Stimulated activated CD4-positive, alpha-beta T cell treated with anti-CD3 and anti-CD28 coated beads, Interleukin-2, amount 100 ng/mL, for 4 hours (primary cell): ENCODE data around the gene ELMO2.
A peak's percentile ranks its signal among the peaks of the same experiment; 100 is the strongest.

ENCODE experiments used
- DNase-seq: peaks from one replicate; pipeline ENCODE4 v3.0.0-alpha.2; 2020; ENCODE audit warnings: low read depth

Gene ELMO2

DNA sequence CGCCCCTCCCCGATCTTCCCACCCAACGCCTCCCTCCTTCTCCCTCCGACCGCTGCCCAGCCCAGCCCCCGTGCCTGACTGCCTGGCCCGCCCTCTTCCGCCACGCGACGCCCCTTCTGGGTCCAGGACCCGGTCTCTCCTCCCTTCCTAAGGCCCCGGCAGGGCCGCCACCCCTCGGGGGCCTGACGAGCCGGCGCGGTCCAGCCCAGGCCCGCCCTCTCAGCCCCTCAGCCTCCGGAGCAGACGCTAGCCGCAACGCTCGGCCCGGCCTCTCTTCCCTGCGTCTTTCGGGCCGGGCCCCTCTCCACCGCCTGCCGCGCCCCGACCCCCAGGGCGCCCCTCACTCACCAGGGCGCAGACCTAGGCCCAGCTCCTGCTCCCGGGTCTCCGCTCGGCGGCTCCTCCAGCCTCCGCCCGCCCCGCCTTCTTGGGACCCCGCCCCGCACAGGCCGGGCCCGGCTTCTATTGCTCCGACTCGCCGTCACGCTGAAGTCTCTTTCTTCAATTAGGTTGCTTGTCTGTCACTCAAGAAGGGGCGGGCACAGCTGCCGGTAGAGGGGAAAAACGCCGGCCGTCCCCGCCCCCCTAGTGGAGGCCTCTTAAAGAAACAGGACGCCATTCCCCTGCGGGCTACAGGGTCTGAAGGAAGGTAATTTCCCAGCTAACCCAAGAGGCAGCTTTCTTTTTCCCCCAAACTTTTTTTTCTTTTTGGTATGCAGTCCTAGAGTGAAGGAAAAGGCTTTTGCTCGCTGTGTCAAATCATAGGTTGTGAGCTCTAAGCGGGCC, at the start of gene ELMO2:
Gene ELMO2, minus strand, starts transcription at position 416 of the 786 bp plus-strand sequence. CDS start 12,133 bp downstream, outside the sequence.
- peak; percentile 94 for DNase-seq

- no peak for DNase-seq
Observed at GRCh38 chr20:46455729-46456128, 49.3 kb upstream of the ELMO2 start.

DNA sequence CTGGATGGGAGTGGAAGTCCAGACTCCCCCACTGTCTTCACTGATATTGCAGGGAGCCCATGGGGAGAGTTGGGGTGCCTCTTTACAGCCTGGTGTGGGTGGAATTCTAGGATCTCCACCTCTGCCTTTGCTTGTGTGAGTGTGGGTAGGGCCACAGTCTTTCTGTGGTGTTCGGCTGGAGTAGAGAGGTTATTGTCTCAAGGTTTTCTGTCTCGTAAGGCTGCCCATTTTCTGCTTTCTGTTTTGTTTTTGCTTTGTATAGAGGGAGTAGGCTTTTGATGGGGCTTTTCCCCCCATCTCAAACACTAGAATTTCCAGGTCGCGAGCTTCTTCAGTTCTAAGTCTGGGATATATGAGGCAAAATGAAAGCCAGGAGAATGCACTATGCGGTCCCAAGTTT, 40.4 kb upstream of the ELMO2 start:
- no peak for DNase-seq

DNA sequence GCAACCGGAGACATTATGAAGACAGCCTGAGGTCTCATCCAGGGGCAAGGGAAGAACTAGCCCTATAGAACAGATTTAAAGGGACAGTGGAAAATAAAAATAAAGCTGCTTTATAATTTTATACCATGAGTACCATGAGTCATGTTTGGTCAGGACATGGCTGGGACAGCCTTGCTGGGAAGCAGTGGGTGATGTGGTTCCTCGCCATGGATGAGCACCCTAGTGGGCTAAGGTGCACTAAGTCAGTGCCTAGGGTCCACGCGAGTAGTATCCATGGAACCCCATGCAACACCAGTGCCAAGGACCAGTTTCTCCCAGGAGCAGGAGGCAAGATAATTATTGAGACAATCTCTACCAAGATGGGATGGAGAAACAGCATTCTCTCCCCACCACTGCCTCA, 33.4 kb upstream of the ELMO2 start:
- no peak for DNase-seq

DNA sequence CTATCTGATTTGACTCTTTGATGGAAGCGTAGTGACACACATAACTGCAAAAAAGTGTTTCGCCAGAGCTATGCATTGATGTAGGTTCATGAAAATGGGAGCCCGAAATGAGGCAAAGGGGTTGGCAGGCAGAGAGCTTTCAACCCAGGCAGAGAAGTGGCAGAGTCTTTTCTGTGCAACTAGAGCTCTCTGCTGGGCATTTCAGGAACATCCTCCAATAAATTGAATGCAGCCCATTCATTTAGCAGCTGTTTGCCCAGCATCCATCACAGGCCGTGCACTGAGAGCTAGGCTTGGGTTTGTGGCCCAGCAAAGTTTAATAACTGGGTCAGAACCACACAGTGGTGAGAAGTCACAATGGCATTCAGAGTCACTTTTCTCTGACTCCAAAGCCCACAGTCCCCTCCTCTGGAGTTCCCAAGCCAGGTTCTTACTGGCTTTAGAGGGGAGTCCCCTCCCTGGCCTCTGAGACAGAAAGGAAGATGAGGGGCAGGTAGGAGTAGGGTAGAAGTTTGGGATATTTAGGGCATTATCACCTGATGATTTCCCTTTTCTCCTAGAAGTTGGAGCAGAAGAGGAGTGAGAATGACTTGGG, 31.8 kb upstream of the ELMO2 start:
- DNase-seq: no peak

DNA sequence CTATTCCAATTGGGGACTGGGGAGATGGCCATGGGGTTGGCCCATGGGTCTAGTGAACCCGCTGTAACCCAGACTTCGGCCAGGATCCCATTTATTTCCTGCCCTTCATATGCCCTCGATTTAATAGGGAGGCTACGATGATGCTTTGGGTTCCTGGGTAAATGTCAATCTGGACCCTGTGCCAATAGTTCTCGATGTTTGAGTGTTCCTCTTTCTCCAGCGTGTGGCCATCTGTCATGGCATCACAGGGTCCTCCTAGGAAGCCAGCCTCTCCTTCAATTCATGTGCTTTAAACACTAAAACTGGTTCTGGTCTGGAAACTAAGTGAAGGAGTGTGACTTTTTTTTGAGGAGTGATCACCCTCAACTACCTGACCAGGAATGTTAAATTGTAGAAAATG, 28.7 kb upstream of the ELMO2 start:
- DNase-seq: no peak

DNA sequence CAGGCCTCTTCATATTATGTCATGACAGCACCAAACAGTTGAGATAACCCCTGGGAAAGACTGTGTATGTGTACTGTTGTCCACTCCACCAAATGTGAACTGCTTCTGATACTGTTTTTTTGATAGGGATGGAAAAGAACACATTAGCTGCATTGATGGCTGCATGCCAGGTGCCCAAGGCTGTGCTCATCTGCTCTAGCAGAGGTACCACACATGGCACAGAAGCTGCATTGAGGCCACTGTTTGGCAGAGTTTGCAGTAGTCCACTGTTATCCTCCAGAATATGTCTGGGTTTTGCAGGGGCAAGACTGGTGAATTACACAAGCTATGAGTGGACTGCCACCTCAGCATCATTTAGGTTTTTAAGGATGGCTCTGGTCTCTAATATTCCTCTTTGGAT, 28.2 kb upstream of the ELMO2 start:
- DNase-seq: no peak

DNA sequence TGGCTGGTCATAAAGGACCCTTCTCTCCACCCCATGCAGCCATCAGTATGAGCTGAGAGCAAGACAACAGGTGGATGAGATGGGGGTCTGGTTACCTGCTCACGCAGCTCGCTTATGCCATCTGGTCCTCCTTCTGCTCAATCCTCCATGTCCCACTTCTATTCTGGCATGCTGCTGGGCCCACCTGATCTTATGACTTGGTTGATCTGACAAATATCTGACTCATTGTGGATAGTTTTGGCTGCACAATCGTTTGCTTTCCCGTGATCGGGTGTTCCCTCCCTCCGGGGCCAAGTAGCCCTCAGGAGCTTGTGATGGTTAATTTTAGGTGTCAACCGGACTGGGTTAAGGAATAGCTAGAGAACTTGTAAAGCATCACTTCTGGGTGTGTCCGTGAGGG, 26.6 kb upstream of the ELMO2 start:
- no peak for DNase-seq

DNA sequence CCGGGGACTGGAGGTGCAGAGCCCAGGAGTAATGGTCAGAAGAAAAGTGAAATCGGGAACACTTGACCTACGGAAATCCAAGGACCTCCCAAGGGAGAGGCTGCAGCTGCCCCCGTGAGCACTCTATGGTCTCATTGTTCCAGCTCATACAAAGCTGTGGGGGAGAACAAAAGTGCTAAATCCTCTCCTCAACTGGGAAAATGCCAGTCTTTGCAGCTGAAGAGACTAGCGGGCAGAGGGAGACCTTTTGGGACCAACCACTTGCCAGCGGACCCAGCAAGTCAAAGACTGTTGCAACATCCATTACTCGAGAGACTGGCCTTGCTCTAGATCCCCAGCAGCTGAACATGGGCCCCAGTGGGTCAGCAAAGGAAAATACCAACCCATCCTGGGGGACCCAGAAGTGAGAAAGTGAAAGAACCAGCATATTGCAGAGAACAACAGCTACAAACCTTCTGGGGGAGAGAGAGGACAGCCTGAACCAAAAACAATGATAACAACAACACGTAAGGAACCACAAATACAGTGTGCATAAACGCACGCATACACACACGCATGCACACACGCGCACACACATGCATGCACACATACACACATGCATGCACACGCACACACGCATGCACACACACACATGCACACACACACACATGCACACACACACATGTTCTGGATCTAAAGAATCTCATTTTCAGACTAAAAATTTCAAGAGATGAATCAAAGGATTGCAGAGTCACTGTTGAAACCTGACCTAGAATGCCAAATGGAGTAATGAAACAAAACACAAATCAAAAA, 24.7 kb upstream of the ELMO2 start:
- DNase-seq: no peak

DNA sequence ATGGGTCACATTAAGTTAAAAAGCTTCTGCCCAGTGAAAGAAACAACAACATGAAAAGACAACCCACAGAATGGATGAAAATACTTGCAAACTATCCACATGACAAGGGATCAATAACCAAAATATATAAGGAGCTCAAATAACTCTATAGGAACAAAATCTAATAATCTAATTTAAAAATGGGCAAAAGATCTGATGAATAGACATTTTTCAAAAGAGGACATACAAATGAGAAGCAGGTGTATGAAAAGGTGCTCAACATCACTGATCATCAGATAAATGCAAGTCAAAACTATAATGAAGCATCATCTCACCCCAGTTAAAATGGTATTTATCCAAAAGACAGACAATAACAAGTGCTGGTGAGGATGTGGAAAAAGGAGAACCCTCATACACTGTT, 21.0 kb upstream of the ELMO2 start:
- no peak for DNase-seq

GRCh38 chr20:46423882-46424482, 17.6 kb upstream of the ELMO2 start:
- no peak for DNase-seq

- DNase-seq: no peak
Observed at GRCh38 chr20:46423342-46423741, 16.9 kb upstream of the ELMO2 start.

DNA sequence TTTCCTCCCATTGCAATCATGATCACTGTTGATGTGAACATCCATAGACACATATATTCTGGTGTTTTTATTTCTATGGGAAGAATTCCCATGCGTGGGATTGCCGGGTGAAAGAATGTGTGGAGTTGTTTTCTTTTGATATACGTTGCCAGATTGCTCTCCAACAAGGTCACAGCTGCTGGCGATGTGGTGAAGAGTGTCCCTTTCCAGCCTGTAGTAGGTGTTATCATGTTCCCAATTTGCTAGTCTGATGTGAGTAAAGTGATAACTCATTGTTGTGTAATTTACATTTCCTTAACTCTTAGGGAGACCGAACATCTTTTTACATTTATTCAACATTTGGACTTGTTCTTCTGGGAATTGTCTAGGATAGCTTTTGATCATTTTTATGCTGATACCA, 14.5 kb upstream of the ELMO2 start:
- no peak for DNase-seq

DNA sequence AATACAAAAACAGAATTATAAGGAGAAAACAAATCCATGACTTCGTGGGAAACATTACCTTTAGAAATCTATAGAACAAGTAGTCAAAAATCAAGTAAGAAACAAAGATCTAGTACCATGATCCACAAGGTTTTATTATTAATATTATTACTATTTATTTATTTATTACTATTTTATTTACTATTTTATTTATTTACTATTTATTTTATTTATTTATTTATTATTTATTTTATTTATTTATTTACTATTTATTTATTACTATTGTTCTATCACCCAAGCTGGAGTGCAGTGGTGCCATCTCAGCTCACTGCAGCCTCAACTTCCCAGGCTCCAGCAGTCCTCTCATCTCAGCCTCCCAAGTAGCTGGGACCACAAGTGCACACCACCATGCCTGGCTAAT, 13.5 kb upstream of the ELMO2 start:
- DNase-seq: no peak

DNA sequence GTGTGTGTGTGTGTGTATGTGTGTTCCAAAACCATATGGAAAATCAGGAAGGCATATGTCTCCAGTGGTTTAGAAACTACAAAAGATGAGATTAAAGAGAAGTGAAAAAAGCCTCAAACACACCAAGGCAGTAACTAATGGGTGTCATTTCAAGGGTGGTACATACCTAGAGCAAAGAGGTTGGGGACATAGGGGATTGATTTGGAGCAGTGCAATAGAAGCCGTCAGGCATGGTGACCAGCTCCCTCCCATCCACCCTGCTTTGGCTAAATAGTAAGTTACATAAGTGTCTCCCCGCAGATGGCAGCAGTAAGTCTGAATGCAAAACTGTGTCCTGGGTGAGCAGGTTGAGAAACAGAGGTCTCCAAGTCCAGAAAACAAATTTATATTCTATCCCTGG, 10.4 kb upstream of the ELMO2 start:
- no peak for DNase-seq

DNA sequence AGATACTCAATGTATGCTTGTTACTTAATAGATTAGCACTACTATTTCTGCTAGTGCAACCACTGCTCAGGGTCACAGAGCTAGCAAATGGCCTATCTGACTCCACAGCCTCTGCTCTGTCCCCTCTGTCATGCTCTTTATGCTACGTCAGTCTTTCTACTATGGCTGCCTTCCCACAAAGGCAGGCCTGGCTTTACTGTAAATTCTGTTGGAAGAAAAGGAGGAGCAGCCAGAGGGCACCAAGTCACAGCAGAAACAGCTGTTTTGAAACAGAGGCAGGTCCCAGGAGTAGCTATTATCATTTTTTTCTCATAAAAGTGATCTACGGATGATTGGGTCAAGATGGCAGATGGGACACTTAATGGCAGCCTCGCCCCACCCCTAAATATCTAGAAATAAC, 10.0 kb upstream of the ELMO2 start:
- DNase-seq: no peak

DNA sequence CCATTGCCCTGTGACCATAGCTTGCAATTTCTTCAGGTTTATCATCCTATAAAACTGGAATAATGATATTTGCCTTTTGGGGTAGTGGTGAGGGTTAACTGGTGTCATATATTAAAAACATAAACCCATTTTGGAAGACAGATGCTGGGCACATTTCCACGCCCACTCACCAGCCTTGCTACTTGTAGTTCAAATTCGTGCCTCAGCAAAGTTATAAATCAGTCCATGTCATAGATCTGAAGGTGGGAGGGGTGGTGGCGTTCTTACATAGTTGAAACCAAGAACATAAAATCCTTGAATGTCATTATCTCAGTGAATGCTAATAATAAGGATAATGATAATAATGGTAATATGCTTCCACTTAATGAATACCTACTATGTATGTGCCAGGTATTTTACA, 9.4 kb upstream of the ELMO2 start:
- no peak for DNase-seq

GRCh38 chr20:46414608-46415007, 8.2 kb upstream of the ELMO2 start:
- DNase-seq: no peak

DNA sequence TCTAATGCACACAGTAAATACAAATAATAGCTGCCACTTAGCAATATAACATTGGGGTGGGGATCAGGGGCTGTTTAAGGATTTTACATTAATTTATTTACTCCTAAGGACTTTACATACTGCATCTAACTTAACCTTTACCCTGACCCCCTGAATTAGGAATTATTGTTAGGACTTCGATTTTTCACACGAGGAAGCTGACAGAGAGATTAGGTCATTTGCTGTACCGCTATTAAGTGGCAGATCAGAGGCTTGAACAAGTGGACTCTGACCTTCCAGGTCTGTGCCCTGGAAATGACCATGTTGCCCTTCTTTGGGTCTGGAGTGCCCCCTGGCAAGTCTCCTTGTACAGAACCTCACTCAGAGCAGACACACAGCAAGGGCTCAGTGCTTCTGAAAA, 5.2 kb upstream of the ELMO2 start:
- no peak for DNase-seq

- DNase-seq: no peak
Observed at GRCh38 chr20:46408281-46408731, 1.9 kb upstream of the ELMO2 start.

DNA sequence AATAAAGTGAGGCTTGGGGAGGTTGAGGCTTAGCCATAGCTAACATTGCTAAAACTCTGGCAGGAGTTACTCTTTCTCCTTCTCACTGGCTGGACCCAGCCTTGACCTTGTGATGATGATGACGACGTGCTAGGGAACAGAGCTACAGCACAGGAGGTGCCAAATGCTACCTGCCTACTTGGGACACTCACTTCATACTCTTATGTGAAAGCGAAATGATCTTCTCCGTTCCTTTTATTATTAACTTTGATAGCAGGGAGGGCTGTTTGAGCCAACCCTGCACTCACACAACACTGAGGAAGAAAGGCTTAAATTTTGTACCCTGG, 1.2 kb upstream of the ELMO2 start:
- DNase-seq: no peak

DNA sequence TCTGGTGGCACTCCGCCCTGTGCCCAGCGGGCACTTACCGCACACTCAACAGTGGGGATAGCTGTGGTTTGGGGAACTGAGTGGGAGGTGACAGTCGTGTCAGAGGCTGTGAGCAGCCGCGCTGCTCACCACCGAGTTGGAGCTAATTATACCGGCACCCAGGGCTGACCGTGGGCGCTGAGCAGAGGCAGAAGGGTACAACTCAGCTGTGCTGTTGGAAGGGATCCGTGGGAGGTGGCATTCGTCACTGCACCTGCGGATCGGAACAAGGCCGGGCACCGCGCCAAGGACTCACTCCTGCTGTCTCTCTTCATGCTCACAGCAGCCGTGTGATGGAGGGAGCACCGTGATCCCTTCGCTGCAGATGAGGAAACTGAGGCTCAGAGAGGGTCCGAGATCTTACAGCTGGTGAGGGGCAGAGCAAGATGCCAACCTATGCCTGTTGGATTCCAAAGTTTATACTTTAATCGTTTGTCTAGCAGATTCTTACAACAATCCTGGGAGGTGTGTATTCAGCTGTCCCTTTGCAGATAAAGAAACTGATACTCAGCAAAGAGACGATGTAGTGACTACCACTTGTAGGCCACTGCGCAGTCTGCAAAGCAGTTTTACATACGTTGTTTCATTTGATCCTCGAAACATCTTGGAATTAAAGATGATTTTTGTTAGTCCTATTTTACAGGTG, 713 bp upstream of the ELMO2 start:
- DNase-seq: peak; percentile 94
